ENCODE results near the gene GYPB. TPM values are rescaled to one million over a fixed set of nuclear protein-coding genes. Genes with fewer than 3 reads are reported as not detected.

The GYPB gene
- total RNA-seq, 1 experiment from 2014 or later: not detected

Other genes with a start within 250 kb of the GYPB start
- gene GYPE, start 113.8 kb downstream of the GYPB start, total RNA-seq (2014; rRNA removed; shearing (Covaris generic)): 0.95 and 2.1 TPM in 2 replicates
- not detected in 2 replicates for gene GYPA, start 121.3 kb upstream of the GYPB start, total RNA-seq (2014; rRNA removed; shearing (Covaris generic))

Data from SJSA1 (cell line).